Liver (tissue), 3 donors: Measurements from ENCODE around the gene KLF13.

Experiments
- GABPA ChIP-seq, 2 donors: IDR thresholded peaks in 1 of 2; conservative IDR thresholded peaks in 1 of 2; 2 replicates each; pipeline ENCODE4 v1.6.1; 2016; ENCODE audit warnings: antibody characterized with exemption in 2 of 2, mild to moderate bottlenecking in 1 of 2, moderate library complexity in 1 of 2
- RAD21 ChIP-seq, 2 donors: IDR thresholded peaks; 2 replicates each; pipeline ENCODE4 v1.6.1; 2016; ENCODE audit warnings: antibody characterized with exemption in 2 of 2, mild to moderate bottlenecking in 2 of 2
- RXRA ChIP-seq, 2 donors: IDR thresholded peaks; 2 replicates each; pipeline ENCODE4 v1.6.1; 2017 to 2018; ENCODE audit warnings: antibody characterized with exemption in 2 of 2, mild to moderate bottlenecking in 1 of 2
- TF ChIP-seq, protein P1 (sequence below): IDR thresholded peaks from 2 replicates; pipeline ENCODE4 v1.6.1; 2016; ENCODE audit warnings: antibody characterized with exemption, mild to moderate bottlenecking
- TF ChIP-seq, protein P2 (sequence below): fragments of 150-350 bp; IDR thresholded peaks from 2 replicates; pipeline ENCODE4 v1.5.1; 2017; ENCODE audit warnings: improper control_type of control experiment, low read depth, low read length; ENCODE audit not compliant: missing input control
- TF ChIP-seq, protein P3 (sequence below): IDR thresholded peaks from 2 replicates; pipeline ENCODE4 v1.6.1; 2016; ENCODE audit warnings: antibody characterized with exemption
- donor health status: healthy.
- donor health status: healthy.

DNA sequence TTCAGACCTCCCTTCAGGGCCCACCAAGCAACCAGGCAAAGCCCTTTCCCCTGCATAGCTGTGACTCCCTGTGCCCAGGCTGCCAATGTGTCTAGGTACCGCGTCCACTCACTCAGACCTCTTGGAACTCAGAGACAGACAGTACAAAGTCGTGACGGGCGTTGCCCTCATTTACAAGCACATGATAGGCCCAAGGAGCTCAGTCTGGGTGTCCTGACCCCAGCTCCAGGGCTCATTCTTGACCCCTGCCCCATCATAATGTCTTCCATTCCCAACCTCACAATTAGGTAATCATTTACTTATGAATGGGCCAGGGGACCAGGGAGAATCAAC, 56.0 kb downstream of the KLF13 start:
- TF ChIP-seq, protein P1, sequence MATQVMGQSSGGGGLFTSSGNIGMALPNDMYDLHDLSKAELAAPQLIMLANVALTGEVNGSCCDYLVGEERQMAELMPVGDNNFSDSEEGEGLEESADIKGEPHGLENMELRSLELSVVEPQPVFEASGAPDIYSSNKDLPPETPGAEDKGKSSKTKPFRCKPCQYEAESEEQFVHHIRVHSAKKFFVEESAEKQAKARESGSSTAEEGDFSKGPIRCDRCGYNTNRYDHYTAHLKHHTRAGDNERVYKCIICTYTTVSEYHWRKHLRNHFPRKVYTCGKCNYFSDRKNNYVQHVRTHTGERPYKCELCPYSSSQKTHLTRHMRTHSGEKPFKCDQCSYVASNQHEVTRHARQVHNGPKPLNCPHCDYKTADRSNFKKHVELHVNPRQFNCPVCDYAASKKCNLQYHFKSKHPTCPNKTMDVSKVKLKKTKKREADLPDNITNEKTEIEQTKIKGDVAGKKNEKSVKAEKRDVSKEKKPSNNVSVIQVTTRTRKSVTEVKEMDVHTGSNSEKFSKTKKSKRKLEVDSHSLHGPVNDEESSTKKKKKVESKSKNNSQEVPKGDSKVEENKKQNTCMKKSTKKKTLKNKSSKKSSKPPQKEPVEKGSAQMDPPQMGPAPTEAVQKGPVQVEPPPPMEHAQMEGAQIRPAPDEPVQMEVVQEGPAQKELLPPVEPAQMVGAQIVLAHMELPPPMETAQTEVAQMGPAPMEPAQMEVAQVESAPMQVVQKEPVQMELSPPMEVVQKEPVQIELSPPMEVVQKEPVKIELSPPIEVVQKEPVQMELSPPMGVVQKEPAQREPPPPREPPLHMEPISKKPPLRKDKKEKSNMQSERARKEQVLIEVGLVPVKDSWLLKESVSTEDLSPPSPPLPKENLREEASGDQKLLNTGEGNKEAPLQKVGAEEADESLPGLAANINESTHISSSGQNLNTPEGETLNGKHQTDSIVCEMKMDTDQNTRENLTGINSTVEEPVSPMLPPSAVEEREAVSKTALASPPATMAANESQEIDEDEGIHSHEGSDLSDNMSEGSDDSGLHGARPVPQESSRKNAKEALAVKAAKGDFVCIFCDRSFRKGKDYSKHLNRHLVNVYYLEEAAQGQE, result no peak
- TF ChIP-seq, protein P2, sequence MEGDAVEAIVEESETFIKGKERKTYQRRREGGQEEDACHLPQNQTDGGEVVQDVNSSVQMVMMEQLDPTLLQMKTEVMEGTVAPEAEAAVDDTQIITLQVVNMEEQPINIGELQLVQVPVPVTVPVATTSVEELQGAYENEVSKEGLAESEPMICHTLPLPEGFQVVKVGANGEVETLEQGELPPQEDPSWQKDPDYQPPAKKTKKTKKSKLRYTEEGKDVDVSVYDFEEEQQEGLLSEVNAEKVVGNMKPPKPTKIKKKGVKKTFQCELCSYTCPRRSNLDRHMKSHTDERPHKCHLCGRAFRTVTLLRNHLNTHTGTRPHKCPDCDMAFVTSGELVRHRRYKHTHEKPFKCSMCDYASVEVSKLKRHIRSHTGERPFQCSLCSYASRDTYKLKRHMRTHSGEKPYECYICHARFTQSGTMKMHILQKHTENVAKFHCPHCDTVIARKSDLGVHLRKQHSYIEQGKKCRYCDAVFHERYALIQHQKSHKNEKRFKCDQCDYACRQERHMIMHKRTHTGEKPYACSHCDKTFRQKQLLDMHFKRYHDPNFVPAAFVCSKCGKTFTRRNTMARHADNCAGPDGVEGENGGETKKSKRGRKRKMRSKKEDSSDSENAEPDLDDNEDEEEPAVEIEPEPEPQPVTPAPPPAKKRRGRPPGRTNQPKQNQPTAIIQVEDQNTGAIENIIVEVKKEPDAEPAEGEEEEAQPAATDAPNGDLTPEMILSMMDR, result no peak
- TF ChIP-seq, protein P3, sequence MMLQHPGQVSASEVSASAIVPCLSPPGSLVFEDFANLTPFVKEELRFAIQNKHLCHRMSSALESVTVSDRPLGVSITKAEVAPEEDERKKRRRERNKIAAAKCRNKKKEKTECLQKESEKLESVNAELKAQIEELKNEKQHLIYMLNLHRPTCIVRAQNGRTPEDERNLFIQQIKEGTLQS, result no peak
- no peak for TF ChIP-seq RAD21 (IDR thresholded peaks at IDR 0.05)
- no peak for TF ChIP-seq GABPA (IDR thresholded peaks at IDR 0.05 in 1 of 2, conservative IDR thresholded peaks at IDR 0.05 in 1 of 2)
- TF ChIP-seq RXRA (IDR thresholded peaks at IDR 0.05), result no peak
